Naive B cell (primary cell): ENCODE measurements around the gene EFL1. TPM values are rescaled to one million over a fixed set of nuclear protein-coding genes. Genes with fewer than 3 reads are reported as not detected.

ENCODE experiments used
- ATAC-seq, 2 donors: fragments of 150-1000 bp; cut with Tn5 transposase; 2 replicates each; pipeline ENCODE4 v1.10.0; 2021; ENCODE audit warnings: low read depth in 2 of 2, mild to moderate bottlenecking in 2 of 2, moderate library complexity in 2 of 2
- DNase-seq: peaks from one replicate; pipeline ENCODE4 v3.0.0; 2022
- H3K27ac Mint-ChIP-seq, 6 donors: one replicate each; pipeline ENCODE4 v1.8.0; 2020 to 2022; ENCODE audit warnings: mild to moderate bottlenecking in 6 of 6, mixed read lengths in 6 of 6, moderate library complexity in 5 of 6, inconsistent platforms in 2 of 6
- H3K27me3 Mint-ChIP-seq, 3 donors: one replicate each; pipeline ENCODE4 v1.8.0; 2021 to 2022; ENCODE audit warnings: mixed read lengths in 3 of 3, mild to moderate bottlenecking in 1 of 3
- H3K36me3 Mint-ChIP-seq, 2 donors: one replicate each; pipeline ENCODE4 v1.8.0; 2020 to 2022; ENCODE audit warnings: mixed read lengths in 2 of 2, inconsistent platforms in 1 of 2, mild to moderate bottlenecking in 1 of 2
- H3K4me1 Mint-ChIP-seq, 3 donors: one replicate each; pipeline ENCODE4 v1.8.0; 2020 to 2022; ENCODE audit warnings: mixed read lengths in 3 of 3, inconsistent platforms in 1 of 3, mild to moderate bottlenecking in 1 of 3, moderate library complexity in 1 of 3
- H3K4me3 Mint-ChIP-seq, 8 donors: one replicate each; pipeline ENCODE4 v1.8.0; 2020 to 2022; ENCODE audit warnings: mild to moderate bottlenecking in 8 of 8, mixed read lengths in 8 of 8, moderate library complexity in 8 of 8, inconsistent platforms in 2 of 8
- H3K9me3 Mint-ChIP-seq, 7 donors: one replicate each; pipeline ENCODE4 v1.8.0; 2020 to 2022; ENCODE audit warnings: mixed read lengths in 7 of 7, mild to moderate bottlenecking in 5 of 7, inconsistent platforms in 2 of 7, moderate library complexity in 1 of 7
- polyA plus RNA-seq, 6 donors: library from polyadenylated mRNA; unstranded; fragments of 300-500 nt; fragmentation: Illumina TruSeq; gene quantifications; one replicate each; pipeline ENCODE4 v1.2.3, GENCODE V29; 2021; ENCODE audit warnings: low read depth in 6 of 6

Gene EFL1
- polyA plus RNA-seq, 6 donors from 2014 or later: 17.7 to 43.0 (median 23.7) TPM

GRCh38 chr15:82132096-82132495 lies 130.4 kb downstream of the EFL1 start:
- Mint-ChIP-seq H3K4me1 (peaks cover 0 to 6% (median 3%) of the 10 kb centered on the region in 3 donors), H3K27me3 (no peaks in the 10 kb centered on the region), H3K9me3 (no peaks in the 10 kb centered on the region), H3K27ac (peak overlapping the region in 1 of 6 donors; percentile 27), H3K36me3 (peaks cover 11 to 27% of the 10 kb centered on the region in 2 donors), H3K4me3 (no peak overlapping the region)
- DNase-seq: no peak
- ATAC-seq: no peak

DNA sequence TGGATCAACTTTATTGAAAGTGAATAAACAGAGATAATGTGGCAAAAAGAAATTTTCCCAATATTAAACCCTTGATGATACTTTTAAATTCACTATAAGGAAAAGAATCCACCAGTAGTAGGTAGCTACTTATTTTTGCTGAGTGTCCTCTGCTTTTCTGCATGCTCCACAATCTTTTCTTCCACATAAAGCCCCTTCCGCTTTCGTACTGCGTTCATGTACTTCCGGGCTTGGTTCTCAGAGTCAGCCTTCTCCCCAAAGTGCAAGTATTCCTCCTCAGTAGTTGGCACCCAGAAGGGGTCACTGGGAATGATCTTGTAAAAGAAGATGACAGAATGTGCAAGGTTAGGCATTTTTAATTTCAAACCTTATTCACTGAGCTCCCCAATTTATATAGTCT lies 132.3 kb downstream of the EFL1 start:
- ATAC-seq (no peak), DNase-seq (no peak)
- Mint-ChIP-seq H3K9me3 (no peaks in the 10 kb centered on the region), H3K27me3 (no peaks in the 10 kb centered on the region), H3K27ac (no peak overlapping the region), H3K4me1 (peaks cover 0 to 6% (median 3%) of the 10 kb centered on the region in 3 donors), H3K36me3 (peaks cover 15 to 25% of the 10 kb centered on the region in 2 donors), H3K4me3 (no peak overlapping the region)

DNA sequence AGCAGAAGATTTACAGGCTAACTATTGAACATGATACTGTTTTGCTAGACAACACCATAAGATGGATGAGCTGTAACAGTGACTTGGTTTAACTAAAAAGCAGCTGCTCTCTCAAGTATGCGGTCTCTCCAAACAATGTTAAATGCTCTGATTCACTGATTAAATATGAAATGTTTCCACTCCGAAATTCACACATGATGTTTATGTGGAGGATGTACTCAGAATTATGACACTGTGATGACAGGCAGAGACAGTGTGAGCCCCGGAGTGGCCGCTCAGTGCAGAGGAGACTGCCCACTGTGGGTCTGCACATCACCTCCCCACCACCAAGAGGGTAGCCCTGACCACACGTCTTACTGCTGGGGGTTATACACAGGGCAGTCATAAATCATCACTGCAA lies 132.8 kb downstream of the EFL1 start:
- Mint-ChIP-seq H3K27me3 (no peaks in the 10 kb centered on the region), H3K27ac (no peak overlapping the region), H3K4me3 (no peak overlapping the region), H3K4me1 (peaks cover 3 to 11% (median 3%) of the 10 kb centered on the region in 3 donors), H3K9me3 (no peaks in the 10 kb centered on the region), H3K36me3 (peaks cover 20 to 28% of the 10 kb centered on the region in 2 donors)
- ATAC-seq (no peak), DNase-seq (no peak)

DNA sequence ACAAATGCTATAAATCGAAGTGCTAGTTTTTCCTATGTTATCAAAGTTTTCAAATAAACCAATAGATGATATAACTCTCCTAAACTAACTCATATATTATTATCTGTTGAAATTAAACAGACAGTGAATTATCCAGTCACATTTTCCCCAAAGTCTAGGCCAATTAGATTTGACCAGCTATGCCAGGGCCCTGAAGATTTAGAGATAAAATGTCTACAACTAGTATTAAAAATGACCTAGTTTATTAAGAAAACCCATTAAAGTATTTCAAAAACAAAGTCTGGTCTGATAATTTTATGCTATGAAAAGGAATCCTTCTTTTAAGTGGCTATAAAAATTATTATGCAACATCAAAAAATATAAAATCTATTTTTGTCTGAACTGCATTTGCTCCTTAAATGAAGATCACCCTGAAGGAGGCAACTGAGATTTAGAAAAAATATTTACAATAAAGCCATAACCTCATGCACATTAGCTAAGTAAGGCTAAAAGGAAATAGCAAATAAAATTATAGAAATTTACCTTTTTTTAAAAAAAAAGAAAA lies 133.3 kb downstream of the EFL1 start:
- Mint-ChIP-seq H3K9me3 (no peaks in the 10 kb centered on the region), H3K27ac (peak overlapping the region in 3 of 6 donors; percentile 8 to 71 (median 15)), H3K4me1 (peaks cover 3 to 12% (median 4%) of the 10 kb centered on the region in 3 donors), H3K36me3 (peaks cover 22 to 26% of the 10 kb centered on the region in 2 donors), H3K27me3 (no peaks in the 10 kb centered on the region), H3K4me3 (no peak overlapping the region)
- ATAC-seq (no peak), DNase-seq (no peak)

DNA sequence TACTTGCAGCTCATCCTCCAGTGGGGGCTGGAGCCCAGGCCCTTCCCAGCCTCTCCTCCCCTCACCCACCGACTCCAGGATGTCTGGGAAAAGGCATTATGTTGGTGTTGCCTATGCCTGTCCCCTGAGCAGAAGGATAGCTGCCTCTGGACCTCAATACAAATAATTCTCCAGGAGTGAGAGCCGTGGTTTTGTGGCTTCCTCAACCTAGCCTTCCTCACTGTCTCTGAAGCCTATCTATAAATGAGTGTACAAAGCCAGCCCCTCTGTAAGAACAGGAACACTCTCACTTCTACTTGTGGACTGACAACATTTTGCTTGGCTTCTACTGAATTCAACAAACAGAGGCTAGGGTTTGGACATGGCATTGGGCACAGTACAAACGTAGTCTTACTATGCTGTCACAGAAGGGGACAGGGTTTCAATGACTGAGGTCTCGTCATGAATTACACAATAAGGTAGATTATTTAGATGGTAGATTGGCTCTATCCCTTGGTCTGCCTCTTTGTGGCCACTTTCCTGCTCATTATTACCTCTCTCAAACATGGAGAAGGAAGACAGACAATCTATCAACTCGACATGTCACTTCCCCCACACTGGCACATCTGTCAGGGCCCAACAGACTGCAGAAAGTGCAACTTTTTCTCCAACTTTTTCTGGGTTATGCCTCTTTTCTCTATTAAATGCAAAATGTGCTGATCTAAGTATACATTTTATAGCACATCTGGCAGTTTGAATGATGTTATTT lies 134.0 kb downstream of the EFL1 start:
- Mint-ChIP-seq H3K9me3 (no peaks in the 10 kb centered on the region), H3K4me1 (peaks cover 3 to 12% (median 4%) of the 10 kb centered on the region in 3 donors), H3K27me3 (no peaks in the 10 kb centered on the region), H3K4me3 (no peak overlapping the region), H3K27ac (peak overlapping the region in 3 of 6 donors; percentile 8 to 71 (median 15)), H3K36me3 (peaks cover 20 to 22% of the 10 kb centered on the region in 2 donors)
- DNase-seq: no peak
- no peak for ATAC-seq

- Mint-ChIP-seq H3K4me1 (peaks cover 3 to 12% (median 4%) of the 10 kb centered on the region in 3 donors), H3K4me3 (no peak overlapping the region), H3K36me3 (peaks cover 17 to 18% of the 10 kb centered on the region in 2 donors), H3K27ac (no peak overlapping the region), H3K9me3 (no peaks in the 10 kb centered on the region), H3K27me3 (no peaks in the 10 kb centered on the region)
- ATAC-seq: no peak
- no peak for DNase-seq
Observed at GRCh38 chr15:82127581-82127980, 135.0 kb downstream of the EFL1 start.

DNA sequence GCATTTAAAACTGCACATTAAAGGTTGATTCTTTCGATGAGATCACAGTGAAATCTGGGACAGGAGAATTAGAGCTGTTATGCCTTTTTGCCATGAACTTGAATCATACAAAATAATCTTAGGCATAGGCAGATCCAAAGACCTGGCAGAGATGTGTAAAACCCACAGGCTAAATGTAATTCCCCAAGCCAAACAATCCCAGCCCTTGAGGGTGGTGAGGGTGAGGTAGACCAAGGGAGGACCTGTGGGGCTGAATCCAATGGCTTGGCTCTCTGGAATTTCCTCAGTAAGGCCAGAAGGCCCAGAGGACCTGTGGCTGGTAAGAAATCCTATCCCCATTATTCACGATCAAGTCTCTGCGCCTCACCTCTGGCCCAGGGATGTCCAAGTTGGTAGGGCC lies 136.2 kb downstream of the EFL1 start:
- H3K4me3 Mint-ChIP-seq: no peak overlapping the region
- H3K4me1 Mint-ChIP-seq: peaks cover 3 to 6% (median 4%) of the 10 kb centered on the region in 3 donors
- no peaks in the 10 kb centered on the region for H3K27me3 Mint-ChIP-seq
- peaks cover 11 to 20% of the 10 kb centered on the region in 2 donors for H3K36me3 Mint-ChIP-seq
- ATAC-seq: no peak
- H3K9me3 Mint-ChIP-seq: no peaks in the 10 kb centered on the region
- H3K27ac Mint-ChIP-seq: no peak overlapping the region
- DNase-seq: no peak

DNA sequence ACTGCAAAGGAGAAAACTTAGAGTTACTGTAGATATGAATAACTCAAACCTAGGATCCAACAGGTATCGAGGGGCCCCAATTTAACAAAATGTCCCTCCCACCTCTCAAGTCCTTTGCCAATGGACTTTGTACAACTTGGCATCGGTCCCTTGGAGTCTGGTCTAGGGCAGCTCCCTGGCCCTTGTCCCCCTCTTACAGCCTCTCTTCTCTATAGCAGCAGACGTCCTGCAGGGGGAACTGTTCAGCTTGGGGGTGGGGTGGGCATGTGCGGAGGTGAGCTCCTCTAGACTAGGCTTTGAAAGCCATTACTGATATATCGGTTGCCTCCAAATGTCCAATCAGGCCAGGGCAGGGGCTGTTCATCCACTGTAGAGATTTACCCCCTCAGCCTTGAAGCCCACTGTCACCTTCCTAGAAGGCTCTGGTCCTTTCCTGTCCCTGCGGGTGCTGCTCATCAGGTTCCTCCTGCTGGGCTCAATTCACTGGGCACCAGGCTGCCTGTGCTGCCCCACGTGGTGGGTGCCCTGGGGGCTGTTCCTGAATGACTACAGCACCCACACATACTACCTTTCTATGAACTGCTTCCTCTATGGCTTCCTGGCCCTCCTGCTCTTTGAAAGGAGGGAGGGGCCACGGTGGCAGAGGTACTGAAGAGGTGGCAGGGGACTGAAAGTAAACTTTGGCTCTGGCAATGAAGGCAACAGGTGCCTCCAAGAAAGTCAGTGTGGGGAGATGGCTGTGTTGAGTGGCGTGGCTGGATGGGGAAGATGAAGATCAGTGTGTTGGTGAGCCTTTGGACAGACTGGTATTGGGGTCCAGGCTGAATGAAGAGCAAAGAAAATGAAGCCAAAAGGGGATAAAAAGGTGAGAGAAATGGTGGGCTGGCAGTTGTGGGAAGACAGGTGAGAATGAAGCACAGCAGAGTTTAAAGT lies 137.9 kb downstream of the EFL1 start:
- Mint-ChIP-seq H3K36me3 (peaks cover 11 to 22% of the 10 kb centered on the region in 2 donors), H3K27me3 (no peaks in the 10 kb centered on the region), H3K27ac (peak overlapping the region in 2 of 6 donors; percentile 24 to 47), H3K9me3 (no peaks in the 10 kb centered on the region), H3K4me1 (peaks cover 0 to 6% (median 4%) of the 10 kb centered on the region in 3 donors), H3K4me3 (no peak overlapping the region)
- DNase-seq: no peak
- ATAC-seq: no peak

DNA sequence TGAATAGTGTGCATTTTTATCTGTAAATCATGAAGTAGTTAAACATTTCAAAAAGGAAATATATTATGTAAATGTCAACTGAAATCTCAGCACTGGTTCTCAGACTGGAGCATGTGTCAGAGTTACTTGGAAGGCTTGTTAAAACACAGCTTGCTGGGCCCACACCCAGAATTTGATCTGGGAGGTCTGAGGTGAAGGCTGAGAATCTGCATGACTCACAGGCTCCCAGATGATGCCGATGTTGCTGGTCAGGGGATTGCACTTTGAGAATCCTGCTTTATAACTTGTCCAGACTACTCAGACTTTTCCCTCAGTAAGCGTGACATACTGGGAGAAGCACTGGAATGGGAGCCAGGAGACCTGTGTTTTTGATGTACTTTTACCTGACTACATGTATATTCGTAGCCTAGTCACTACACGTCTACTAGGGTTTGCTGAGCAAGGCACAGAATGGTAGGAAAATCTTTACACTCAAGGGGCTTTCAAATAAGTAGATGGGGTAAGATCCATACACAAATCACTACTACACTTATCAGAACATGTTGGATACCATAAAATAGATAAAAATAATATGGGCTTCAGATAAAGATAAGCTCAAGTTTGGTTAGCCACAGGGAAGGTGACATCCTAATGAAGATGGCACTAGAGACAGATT lies 139.7 kb downstream of the EFL1 start:
- peaks cover 0 to 6% (median 4%) of the 10 kb centered on the region in 3 donors for H3K4me1 Mint-ChIP-seq
- no peak overlapping the region for H3K4me3 Mint-ChIP-seq
- H3K27me3 Mint-ChIP-seq: no peaks in the 10 kb centered on the region
- peaks cover 11 to 23% of the 10 kb centered on the region in 2 donors for H3K36me3 Mint-ChIP-seq
- H3K27ac Mint-ChIP-seq: peak overlapping the region in 1 of 6 donors; percentile 38
- no peaks in the 10 kb centered on the region for H3K9me3 Mint-ChIP-seq
- ATAC-seq (no peak), DNase-seq (no peak)

- Mint-ChIP-seq H3K27me3 (no peaks in the 10 kb centered on the region), H3K27ac (peak overlapping the region in 1 of 6 donors; percentile 36), H3K4me1 (no peaks in the 10 kb centered on the region), H3K4me3 (no peak overlapping the region), H3K36me3 (peaks cover 0 to 13% of the 10 kb centered on the region in 2 donors), H3K9me3 (no peaks in the 10 kb centered on the region)
- no peak for ATAC-seq
- no peak for DNase-seq
Observed at GRCh38 chr15:82118040-82118439, 144.5 kb downstream of the EFL1 start.

- no peaks in the 10 kb centered on the region for H3K27me3 Mint-ChIP-seq
- no peaks in the 10 kb centered on the region for H3K4me1 Mint-ChIP-seq
- H3K4me3 Mint-ChIP-seq: no peak overlapping the region
- ATAC-seq (no peak), DNase-seq (no peak)
- H3K27ac Mint-ChIP-seq: no peak overlapping the region
- no peaks in the 10 kb centered on the region for H3K9me3 Mint-ChIP-seq
- H3K36me3 Mint-ChIP-seq: peaks cover 0 to 10% of the 10 kb centered on the region in 2 donors
Observed at GRCh38 chr15:82117296-82117695, 145.2 kb downstream of the EFL1 start.

GRCh38 chr15:82114660-82115059 lies 147.9 kb downstream of the EFL1 start:
- H3K27ac Mint-ChIP-seq: peak overlapping the region in 1 of 6 donors; percentile 85
- no peaks in the 10 kb centered on the region for H3K4me1 Mint-ChIP-seq
- no peaks in the 10 kb centered on the region for H3K27me3 Mint-ChIP-seq
- H3K4me3 Mint-ChIP-seq: no peak overlapping the region
- peaks cover 0 to 2% of the 10 kb centered on the region in 2 donors for H3K36me3 Mint-ChIP-seq
- DNase-seq (no peak), ATAC-seq (no peak)
- H3K9me3 Mint-ChIP-seq: no peaks in the 10 kb centered on the region
